ENCODE measurements around the gene PPP6R2.

- no peak for TF ChIP-seq POLR2AphosphoS5 (IDR thresholded peaks at IDR 0.05)
- no peak for TF ChIP-seq POLR2A (IDR thresholded peaks at IDR 0.05)
Measured at GRCh38 chr22:50422046-50422445, 78.9 kb downstream of the PPP6R2 start.
